IPS-NIHi7 (cell line): ENCODE measurements around the gene ZNF438.
"Not testable (repeated sequence)": the region's sequence is repeated elsewhere in the genome, so short reads cannot be mapped to it uniquely, and the experiment has no call there.

Source experiments
- DNase-seq: peaks from one replicate; pipeline ENCODE4 v3.0.0; 2012; ENCODE audit warnings: mixed read lengths; ENCODE audit errors: extremely low spot score

Gene ZNF438, protein sequence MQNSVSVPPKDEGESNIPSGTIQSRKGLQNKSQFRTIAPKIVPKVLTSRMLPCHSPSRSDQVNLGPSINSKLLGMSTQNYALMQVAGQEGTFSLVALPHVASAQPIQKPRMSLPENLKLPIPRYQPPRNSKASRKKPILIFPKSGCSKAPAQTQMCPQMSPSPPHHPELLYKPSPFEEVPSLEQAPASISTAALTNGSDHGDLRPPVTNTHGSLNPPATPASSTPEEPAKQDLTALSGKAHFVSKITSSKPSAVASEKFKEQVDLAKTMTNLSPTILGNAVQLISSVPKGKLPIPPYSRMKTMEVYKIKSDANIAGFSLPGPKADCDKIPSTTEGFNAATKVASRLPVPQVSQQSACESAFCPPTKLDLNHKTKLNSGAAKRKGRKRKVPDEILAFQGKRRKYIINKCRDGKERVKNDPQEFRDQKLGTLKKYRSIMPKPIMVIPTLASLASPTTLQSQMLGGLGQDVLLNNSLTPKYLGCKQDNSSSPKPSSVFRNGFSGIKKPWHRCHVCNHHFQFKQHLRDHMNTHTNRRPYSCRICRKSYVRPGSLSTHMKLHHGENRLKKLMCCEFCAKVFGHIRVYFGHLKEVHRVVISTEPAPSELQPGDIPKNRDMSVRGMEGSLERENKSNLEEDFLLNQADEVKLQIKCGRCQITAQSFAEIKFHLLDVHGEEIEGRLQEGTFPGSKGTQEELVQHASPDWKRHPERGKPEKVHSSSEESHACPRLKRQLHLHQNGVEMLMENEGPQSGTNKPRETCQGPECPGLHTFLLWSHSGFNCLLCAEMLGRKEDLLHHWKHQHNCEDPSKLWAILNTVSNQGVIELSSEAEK

DNA sequence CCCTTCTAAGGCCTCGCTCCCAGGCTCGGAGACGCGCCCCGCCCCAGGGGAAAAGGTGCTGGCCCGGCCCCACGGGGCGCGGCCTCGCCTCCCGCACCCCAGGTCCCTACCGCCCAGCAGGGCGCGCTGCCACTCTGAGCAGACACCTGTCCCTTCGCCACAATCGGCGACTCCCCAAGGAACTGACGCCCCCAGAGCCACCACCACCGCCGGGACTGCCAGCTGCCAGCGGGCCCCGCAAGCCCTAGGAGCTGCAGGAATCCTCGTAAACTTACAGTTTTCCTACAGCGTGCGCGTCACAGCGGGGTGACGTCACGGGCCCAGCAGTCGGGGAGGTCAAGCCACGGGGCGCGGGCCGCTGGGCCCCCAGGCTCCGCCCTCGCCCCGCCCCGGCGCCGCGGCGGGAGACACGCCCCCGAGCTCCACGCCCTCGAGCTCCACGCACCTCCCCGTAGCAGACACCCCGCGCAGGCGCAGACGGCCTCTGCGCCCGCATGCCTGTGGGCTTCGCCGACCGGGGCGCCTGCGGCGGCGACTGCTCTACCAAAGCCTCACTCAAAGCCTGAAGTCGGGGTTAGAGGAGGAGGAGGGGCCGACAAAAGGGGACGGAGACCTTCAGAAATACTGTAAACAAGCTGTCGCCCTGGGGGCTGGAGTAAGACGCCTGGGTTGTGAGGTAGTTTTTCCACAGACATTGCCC is at the start of gene ZNF438:
Gene ZNF438 (minus strand): TSS at position 308 of the 700 bp plus-strand sequence. CDS start 154,831 bp downstream, outside the sequence.
- peak; percentile 94 for DNase-seq

DNA sequence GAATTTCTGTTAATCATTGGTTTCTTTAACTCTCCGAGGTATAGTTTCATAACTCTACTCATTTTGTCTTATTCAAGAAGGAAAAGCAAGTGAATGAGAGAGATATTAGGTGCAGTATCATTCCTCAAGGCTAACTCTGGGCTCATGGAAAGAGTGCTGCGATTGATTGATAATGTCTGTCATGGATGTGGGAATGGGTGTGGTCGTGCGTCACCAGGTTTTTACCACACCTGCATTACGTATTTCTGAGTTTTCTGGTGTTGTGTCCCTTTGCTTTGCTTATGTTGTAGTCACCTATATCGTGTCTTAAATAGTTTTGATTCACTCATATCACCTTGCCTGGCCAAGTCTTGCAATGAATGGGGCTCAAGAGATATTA is 44.9 kb upstream of the ZNF438 start:
- no peak for DNase-seq

DNA sequence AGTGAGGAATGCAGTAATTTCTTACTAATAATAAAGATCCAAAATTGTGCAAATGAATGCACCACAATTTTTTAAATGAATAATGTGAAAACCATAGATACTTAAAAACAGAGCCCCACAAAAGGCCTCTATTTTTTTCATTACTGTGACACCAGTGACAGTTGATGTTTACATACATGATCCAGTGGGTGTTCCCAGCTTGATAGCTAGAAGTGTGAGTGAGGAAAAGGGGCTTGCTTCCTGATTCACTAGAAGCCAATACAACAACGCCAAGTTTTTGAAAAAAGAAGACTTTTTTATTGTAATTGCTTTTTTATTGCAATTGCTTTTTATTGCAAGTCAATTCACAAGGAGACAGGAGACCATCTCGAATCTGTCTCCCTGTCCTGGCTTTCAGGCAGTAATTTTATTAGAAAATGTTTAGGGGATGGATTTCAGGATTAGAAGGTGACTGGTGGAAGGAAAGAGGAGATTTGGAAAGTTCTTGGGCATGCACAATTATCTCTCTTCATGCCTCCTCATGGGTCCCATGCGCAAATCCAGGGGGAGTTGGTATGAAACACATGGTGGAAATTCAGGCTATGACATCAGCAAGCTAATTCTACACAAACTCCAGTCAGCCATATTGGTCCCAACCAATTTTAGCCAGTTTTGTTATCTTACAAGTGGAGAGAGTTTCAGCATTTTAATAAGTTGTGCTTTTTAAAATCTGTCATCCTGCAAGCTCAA is 44.4 kb upstream of the ZNF438 start:
- DNase-seq, result no peak

DNA sequence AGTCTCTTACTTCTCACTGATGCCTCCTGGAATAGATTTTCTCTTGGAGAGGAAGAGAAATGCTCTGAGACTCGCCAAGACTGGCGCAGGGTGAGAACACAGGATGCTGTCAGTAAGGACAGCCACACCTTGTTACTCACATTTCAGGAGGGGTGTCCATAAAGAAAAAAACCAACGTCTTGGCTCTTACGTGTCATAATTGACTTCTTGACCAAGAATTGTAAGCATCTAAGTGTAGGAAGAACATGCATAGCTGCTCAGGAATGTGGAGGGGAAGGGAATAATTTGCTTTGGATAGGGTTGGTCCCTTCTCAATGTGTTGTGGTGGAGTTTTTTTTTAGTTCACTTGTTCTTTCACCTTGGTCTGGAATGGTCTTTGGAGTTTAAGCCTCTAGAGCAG is 43.8 kb upstream of the ZNF438 start:
- DNase-seq, result no peak

DNA sequence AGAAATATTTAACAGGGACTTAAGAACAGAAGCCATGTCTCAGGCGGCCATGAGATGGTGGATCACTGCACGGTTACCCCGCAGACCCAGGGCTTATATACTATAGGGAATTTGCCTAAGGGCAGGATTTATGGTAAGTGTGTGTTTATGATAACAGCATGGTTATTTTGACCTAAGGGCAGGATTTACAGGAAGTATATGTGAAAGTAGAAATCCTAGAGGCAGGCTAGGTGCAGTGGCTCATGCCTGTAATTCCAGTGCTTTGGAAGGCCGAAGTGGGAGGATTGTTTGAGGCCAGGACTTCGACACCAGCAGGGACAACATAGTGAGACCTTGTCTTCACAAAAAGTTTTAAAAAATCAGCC is 43.0 kb upstream of the ZNF438 start:
- no peak for DNase-seq

DNA sequence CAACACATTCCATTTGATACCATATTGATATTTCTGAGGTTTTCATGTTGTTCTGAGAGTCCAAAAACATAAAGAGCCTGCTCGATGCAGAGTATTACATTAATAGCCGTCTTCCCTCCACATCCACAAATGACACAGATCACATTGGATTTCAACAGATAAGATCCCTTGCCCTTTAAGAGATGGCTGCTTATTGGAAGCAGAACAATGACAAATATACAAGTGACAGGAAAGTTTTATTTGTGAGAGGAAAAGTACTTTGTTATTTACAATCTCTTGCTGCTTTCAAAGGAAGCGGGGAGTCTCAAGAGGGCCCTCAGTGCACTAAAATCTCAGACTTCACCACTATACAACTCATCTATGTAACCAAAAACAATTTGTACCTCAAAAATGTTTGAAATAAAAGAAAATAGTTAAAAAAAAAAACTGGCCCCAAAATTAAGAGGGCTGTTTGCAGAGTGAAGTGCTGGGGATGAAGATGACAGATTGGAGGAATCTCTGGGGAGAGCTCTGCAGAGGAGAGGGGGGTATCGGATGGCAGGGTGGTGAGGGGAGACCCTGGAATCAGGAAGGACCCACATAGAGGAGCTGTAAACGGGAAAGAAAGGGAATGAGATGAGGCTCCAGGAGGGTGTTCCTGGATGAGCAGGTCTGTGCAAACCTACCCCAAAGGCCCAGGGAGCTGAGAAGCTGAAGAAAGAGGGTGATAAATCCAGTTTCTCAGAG is 42.5 kb upstream of the ZNF438 start:
- DNase-seq, result no peak

DNA sequence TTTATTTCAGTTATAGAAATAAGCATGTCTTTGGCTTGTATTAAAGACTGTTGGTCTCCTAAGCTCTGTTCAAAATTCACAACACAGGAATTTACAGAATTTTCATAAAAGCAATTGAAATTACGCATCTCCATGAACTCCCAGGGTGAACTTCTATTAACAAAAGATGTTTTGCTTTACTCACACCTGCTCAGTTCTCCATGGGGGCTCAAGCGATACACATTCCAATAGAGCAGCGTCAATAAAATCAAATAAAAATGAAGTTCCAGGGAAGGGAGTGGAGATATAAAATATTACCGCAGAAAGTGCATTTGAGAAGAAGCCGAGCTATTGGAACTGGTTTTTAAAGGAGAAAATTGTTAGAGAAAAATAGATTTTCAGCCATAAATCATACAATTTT is 41.5 kb upstream of the ZNF438 start:
- DNase-seq, result no peak

DNA sequence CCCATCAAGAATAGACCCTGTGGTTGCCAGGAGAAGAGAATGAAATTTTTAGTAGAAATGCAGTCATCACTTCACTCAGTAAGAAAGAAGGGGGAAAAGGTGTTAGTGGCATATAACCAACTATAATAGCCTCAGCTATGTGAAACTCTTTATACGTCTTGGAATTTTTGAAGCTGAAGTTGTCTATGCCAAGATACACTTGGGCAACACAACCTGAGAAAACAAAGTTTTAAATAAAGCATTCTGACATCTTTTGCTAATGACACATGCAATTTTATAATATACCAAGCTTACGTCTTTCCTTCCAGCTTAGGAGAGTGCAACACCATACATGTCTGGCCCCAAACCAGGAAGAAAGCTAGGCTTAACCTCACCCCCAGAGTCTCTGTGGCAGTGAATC is 40.8 kb upstream of the ZNF438 start:
- no peak for DNase-seq

DNA sequence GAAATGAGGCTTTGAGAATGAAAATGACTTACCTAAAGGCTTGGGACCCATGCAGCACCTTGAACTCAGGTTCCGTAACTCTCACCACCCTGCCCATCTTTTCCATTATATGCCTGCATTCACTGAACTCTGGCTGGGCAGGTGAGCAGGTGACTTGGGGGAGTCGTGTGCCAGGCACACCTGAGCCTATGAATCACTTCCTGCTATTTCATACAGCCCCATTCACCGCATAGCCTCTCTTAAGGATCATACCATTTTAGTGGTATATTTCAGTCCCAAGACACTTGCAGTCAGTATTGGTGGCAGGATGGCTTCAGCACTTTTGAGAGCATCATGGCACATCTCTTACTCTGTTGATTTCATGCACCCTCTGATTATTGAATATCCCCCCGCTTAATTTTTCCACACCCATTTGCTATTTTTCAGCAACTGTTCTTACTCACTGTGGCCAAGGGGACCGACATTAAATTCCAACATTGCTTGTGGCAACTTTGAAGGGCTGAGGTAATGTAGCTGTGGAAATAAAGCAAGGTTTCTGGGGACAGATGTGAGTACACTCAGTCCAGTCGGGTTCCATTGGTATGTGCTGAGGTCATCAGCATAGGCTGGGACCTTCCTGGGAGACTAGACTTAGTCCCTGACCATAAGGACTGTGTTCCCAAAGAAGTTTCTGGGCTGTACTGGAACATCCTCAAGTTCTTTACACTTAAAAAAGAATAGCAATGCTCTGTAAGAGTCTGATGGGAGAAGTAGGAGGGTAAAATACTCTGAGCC is 39.8 kb upstream of the ZNF438 start:
- DNase-seq, result no peak

DNA sequence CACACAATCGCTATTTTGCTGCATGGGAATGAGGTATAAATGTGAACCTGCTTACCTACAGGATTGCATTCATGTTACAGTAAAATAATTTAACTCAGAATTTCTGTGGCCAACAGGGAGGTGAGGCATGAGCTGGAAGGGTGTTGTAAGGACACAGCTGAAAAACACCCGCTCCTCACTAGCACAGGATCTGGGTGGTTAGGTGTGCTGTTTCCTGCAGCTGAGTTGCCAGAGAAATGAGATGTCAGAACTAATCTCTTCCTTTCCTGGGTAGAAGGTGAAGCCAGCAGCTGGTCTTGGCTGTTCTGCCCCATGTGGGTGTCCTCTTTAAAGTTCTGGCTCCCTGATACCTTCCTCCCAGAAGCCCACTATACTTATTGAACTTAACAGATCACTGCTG is 39.0 kb upstream of the ZNF438 start:
- no peak for DNase-seq

DNA sequence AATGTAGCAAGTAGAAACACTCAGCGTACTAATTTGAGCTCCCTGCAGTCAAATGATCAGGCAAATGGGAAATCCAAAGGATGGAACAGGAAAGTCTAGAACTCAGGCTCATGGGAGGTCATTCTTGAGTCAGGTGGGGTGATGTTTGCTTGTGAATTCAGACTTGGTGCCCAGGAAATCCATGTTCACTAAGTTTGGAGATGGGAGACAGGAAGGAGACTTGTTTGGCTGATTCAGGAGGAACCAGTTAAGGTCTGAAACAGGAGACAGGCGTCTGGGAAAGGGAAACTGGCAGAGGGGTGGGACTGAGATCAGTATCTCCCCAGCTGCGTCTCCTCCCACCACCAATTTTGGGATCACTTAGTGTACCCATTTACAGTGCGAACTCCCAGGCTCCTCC is 38.4 kb upstream of the ZNF438 start:
- DNase-seq, result no peak

DNA sequence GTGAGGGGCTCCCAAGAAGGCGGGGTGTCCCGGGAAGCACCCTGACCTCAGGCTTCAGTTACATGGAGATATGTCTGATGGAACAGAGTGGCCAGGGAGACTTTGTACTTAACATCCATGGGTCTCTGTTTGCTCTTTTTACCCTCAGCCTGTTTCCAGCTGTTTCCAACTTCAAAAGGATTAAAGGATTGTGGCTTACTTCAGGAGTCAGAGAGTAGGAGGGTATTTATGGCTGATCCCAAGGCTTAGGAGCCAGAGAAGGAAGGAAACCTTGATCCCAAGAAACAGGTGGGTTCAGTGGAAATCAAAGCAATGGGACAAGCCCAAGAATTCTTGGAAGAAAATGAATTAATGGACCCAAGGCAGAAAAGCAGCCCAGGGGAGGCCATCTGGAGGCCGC is 37.7 kb upstream of the ZNF438 start:
- no peak for DNase-seq

DNA sequence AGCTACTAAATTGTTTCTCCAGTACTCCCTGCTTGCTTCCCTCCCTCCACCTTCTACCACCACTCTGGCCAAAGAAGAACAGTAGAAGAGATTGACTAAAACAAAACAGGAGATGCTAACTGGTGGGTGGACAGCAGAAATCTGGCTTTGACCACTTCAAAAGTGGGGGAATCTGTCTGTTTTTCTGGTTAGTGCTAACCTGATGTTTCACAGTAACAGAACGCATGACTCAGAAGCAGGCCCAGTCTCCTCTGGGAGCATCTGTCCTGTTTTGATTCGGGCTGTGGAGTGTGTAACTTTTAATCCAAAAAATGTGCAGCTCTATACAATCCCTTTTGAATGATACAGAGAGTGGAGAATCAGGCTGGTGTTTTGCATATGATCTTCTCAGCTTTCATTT is 32.7 kb upstream of the ZNF438 start:
- no peak for DNase-seq

DNA sequence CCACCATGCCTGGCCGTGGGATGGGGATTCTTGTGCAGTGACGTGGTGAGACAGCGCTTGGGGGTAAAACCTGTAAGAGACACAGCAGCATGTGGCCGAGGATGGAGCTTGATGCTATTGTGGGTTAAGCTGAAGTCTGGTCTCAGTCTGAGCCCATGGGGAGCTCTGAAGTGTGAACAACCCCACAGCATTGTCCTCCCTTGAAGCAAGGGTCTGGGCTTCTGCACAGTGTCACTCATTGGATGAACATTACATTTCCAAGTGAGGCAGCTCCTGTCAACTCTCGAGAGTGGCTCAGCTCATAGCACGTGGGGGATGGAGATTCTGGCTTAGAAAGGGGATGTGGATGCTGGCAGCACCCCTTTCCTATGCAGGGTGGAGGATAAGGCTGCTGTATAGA is 32.2 kb upstream of the ZNF438 start:
- DNase-seq, result no peak

DNA sequence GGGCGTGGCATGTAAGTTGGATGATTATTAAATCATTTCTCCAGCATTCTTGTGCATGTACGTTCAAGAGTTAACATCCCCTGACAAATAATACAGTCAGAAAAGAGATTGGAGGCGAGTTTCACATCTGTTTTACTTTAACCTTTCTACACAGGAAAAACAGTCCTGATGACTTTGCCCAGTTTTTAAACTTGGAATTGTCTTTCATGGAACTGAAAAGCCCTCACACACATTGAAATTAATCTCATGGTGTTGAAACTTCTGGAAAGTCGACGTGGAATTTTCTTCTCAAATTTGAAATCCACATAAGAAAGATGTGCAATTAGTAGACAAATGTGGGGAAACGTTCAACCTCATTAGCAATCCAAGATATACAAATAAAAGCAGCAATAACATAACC is 31.2 kb upstream of the ZNF438 start:
- DNase-seq, result no peak

DNA sequence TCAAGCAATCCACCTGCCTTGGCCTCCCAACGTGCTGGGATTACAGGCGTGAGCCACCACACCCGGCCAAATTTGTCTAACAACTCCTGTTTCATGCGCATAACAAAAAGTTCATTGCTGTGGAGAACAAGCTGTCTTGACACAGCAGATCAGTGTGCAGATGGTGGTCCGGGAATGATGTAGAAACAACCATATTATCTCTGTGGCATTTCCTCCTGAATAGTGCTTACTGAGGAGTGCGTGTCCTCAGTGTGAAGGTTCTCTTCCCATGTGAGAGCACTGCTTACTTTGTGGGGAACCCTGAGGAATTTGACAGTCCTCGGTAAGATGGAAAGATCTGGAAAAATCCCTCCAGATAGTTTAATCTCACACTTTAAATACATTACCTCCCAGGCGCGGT is 30.3 kb upstream of the ZNF438 start:
- no peak for DNase-seq

DNA sequence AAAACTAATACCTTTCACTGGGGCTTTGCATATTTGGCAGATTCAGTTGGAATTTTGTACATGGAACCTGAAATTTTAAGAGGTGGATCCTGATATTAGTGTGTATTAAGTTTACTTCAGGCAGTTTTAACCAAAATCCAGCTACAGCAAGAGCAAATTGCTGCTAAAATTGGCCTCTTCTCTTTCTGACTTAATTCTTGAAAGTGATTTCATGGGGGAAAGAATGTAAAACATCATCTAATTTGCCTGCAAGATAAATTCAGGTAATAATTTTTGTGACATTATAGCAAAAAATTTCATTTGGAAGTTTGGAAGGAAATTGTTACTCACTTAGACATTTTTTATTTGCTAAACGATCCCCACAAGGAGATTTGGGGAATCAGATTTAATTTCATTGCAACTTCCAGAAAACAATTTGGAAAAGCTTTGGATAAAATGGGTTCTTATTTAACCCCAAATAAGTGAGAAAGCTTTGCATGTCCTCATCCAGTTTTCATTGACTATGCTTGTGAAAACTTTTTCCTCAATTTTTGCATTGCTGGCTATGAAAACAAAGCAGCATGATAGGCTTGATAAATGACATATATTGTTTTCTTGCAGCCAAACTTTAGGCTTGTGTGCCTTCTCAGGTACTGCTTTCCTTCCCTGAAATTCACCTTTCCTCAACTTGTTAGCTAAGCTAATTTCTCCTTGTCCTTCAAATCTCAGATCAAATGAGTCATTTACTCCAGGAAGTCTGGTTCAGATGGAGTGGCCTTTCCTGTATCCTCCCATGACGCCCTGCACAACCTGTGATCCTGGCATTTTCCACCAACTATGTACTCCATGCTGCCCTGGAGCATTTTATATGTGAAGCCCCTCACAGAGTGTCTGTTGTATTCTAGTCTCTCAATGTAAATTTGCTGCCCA is 27.4 kb upstream of the ZNF438 start:
- no peak for DNase-seq

DNA sequence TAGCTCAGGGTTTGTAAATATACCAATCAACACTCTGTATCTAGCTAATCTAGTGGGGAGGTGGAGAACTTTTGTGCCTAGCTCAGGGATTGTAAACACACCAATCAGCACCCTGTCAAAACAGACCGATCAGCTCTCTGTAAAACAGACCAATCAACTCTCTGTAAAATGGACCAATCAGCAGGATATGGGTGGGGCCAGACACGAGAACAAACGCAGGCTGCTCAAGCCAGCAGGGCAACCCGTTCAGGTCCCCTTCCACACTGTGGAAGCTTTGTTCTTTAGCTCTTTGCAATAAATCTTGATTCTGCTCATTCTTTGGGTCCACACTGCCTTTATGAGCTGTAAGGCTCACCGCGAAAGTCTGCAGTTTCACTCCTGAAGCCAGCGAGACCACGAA is 25.0 kb upstream of the ZNF438 start:
- not testable (repeated sequence) for DNase-seq

DNA sequence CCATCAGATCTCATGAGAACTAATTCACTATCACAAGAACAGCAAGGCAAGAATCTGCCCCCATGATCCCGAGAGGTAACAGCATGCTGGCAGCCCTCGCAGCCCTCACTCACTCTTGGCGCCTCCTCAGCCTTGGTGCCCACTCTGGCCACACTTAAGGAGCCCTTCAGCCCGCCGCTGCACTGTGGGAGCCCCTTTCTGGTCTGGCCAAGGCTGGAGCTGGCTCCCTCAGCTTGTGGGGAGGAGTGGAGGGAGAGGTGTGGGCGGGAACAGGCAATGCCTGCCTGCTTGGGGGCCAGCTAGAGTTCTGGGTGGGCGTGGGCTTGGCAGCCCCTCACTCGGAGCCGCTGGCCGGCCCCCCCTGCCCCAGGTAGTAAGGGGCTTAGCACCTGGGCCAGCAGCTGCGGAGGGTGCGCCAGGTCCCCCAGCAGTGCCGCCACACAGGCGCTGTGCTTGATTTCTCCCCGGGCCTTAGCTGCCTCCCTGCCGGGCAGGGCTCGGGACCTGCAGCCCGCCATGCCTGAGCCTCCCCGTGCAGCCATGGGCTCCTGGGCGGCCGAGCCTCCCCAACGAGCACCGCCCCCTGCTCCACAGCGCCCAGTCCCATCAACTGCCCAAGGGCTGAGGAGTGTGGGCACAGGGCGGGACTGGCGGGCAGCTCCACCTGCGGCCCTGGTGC is 24.0 kb upstream of the ZNF438 start:
- no peak for DNase-seq
